ENCODE data around the gene CUL9.
"Not testable (repeated sequence)": the region's sequence is repeated elsewhere in the genome, so short reads cannot be mapped to it uniquely, and the experiment has no call there.

Gene CUL9

GRCh38 chr6:43181942-43182860 is at the start of gene CUL9:
Gene CUL9 (plus strand): TSS chr6:43182196. CDS start chr6:43184311, 2,115 bp downstream.
- peak; percentile 72 for DNase-seq

DNA sequence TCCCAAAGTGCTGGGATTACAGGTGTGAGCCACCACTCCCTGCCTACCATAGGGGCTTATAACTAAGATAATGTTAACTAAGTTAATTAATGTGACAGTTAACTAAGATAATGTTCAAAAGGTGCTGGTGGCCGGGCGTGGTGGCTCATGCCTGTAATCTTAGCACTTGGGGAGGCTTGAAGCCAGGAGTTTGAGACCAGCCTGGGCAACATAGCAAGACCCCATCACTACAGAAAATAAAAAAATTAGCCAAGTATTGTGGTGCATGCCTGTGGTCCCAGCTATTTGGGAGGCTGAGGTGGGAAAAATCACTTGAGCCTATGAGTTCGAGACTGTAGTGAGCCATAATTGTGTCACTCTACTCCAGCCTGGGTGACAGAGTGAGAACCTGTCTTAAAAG is 43.7 kb upstream of the CUL9 start:
- DNase-seq, result no peak

- DNase-seq, result not testable (repeated sequence)
Measured at GRCh38 chr6:43139973-43140372, 42.0 kb upstream of the CUL9 start.

DNA sequence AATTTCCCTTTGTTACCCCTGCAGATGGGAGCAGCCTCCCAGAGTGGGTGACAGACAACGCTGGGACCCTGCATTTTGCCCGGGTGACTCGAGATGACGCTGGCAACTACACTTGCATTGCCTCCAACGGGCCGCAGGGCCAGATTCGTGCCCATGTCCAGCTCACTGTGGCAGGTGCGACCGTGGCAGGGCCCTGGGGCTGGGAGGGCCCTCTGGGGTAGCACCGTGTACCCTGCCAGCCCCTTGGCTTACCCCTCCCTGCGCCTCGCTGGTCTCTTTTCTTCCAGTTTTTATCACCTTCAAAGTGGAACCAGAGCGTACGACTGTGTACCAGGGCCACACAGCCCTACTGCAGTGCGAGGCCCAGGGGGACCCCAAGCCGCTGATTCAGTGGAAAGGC is 40.4 kb upstream of the CUL9 start:
- no peak for DNase-seq

- no peak for DNase-seq
Measured at GRCh38 chr6:43142101-43142500, 39.9 kb upstream of the CUL9 start.

- DNase-seq, result peak; percentile 92
Measured at GRCh38 chr6:43143235-43144128, 38.5 kb upstream of the CUL9 start.

- no peak for DNase-seq
Measured at GRCh38 chr6:43144879-43145278, 37.1 kb upstream of the CUL9 start.

- no peak for DNase-seq
Measured at GRCh38 chr6:43146261-43146660, 35.7 kb upstream of the CUL9 start.

- DNase-seq, result no peak
Measured at GRCh38 chr6:43146709-43147688, 35.0 kb upstream of the CUL9 start.

DNA sequence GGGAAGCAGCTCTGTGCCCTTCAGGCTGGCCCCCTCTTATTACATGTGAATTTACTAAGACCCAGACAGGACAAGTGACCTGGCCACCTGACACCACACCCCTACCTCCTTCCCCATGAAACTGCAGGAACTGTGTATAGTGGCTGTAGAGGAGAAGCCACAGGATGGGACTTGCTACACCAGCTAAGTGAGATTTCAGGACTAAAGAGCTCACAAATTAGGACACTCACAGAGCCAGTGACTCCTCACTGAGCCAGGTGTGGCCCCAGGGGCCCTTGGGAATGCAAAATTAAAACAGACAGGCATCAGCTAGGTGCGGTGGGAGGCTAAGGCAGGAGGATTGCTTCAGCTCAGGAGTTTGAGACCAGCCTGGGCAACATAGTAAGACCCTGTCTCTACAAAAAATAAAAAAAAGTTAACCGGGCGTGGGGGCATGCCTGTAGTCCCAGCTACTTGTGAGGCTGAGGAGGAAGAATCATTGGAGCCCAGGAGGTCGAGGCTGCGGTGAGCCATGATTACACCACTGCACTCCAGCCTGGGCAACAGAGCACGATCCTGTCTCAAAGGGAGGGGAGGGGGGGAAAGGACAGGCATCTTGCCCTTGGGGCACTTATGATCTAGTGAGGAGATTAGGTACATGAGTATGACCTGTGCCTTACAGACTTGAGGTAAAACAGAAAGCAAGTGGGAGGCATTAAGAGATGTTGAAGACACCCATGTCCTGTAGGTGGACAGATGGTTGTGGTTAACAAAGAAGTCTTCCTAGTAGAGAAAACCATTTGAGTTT is 34.1 kb upstream of the CUL9 start:
- no peak for DNase-seq

DNA sequence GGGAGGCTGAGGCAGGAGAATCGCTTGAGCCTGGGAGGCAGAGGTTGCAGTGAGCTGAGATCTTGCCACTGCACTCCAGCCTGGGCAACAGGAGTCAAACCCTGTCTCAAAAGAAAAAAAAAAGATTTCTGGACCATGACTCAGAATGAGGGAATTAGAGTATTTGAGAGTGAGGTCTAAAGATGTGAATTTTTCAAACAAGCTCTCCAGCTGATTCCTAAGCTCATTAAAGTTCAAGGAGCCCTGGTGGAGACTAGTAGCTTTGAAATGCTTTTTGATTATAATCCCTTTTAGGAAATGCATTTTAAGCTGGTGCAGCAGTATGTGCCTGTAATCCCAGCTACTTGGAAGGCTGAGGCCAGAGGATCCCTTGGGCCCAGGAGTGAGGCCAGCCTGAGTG is 32.7 kb upstream of the CUL9 start:
- DNase-seq, result peak; percentile 55

DNA sequence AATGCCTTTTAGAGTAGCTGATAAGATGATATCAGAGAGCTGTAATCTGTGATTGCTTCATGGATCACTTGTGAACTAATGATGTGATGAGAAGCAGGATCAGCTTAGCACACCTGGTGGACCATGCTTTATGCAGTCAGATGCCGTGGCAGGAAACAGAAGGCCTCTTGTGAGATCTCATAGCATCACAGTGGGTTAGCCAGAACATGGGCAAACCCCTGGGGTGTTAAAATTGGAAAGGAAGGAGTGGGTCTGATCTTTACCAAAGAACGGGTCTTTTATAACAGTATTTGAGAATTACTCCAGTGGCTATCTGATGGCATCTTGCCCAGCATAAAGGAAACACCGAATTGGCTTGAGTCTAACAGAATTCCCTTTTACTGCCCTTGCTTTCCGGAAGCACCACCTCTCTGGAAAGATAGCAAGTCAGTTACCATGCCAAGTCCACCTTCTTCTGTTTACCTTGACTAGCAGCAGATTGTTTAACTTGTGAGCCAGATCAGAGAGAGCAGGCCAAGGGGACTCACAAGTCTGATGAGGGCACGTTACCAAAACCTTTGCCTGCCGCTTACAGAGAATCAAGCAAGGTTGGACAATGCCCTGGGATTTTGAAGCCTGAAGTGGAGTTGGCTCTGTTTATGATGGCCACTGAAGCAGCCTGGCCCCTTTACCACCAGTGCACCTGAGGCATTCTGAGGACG is 31.8 kb upstream of the CUL9 start:
- no peak for DNase-seq

DNA sequence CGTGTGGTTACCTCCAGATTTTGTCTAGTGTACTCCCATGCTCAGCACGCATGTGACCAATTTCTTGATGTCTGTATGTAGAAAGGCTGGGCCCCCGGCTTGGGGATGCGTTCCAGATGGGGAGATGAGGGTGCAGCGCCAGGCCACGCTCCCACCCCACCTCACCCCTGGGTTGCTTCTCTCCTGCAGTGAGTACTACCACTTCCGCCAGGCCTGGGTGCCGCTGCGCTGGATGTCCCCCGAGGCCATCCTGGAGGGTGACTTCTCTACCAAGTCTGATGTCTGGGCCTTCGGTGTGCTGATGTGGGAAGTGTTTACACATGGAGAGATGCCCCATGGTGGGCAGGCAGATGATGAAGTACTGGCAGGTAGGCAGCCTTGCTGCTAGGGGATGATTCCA is 22.4 kb upstream of the CUL9 start:
- DNase-seq, result no peak

DNA sequence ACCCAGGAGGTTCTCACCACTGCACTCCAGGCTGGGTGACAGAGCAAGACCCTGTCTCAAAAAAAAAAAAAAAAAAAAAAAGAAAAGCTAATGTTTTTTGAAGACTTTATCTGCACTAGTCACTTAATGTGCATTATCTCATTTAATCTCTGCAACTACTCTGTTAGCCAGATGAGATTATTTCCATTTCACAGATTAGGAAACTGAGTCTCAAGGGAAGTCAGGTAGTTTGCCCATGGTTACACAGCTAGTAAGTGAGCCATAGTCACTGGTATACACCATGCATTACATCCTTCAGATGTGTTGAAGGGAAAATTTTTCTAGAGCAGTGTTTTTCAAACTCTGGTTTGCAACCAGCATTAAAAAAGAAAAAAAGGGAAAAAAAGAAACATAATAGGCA is 18.1 kb upstream of the CUL9 start:
- no peak for DNase-seq

DNA sequence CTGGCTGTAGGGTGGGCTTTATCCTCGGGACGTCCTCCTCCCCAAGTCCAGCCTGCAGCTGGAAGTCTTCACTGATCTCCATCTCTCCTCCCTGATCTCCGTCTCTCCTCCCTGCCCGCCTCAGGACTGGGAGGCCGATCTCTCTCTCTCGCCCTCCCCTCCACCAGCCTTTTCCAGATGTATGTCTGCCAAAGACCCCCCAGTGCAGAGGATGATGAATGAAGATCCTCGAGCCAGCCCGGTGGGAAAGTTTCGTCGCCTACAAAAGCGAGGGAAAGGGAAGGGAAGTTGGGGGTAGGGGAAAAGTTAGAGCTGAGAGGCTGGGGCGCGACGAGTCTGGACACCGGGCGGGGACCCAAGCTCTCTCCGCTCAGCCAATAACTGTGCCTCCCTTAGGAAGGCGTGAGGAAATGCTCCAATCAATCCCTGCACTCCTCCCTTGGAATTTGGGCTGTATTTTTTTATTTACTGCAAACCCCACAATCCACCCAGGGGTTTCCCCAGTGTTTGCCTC is 11.5 kb upstream of the CUL9 start:
- no peak for DNase-seq

GRCh38 chr6:43170931-43171706 is 10.9 kb upstream of the CUL9 start, which contains the start of gene SRF:
Gene SRF (plus strand): TSS chr6:43171269. CDS start chr6:43171657, 388 bp downstream.
- DNase-seq, result peak; percentile 100

- DNase-seq, result no peak
Measured at GRCh38 chr6:43171707-43172103, 10.3 kb upstream of the CUL9 start.

GRCh38 chr6:43172104-43173007 is 9.6 kb upstream of the CUL9 start:
- DNase-seq, result peak; percentile 45

Data from EL (cell line).